Nephron progenitor cell (in vitro differentiated cells): ENCODE measurements around the gene ZDHHC8.
A peak's percentile ranks its signal among the peaks of the same experiment; 100 is the strongest.

ENCODE experiments used
- DNase-seq: peaks from one replicate; pipeline ENCODE4 v3.0.0; 2021
- H3K27ac Mint-ChIP-seq: 2 replicates; pipeline ENCODE4 v1.8.0; 2021; ENCODE audit warnings: mild to moderate bottlenecking, moderate library complexity, mixed read lengths
- H3K27me3 Mint-ChIP-seq: 2 replicates; pipeline ENCODE4 v1.8.0; 2021; ENCODE audit warnings: mild to moderate bottlenecking, low read depth, mixed read lengths; ENCODE audit not compliant: poor library complexity
- H3K36me3 Mint-ChIP-seq: 2 replicates; pipeline ENCODE4 v1.8.0; 2021; ENCODE audit warnings: low read depth, mixed read lengths
- H3K4me1 Mint-ChIP-seq: 2 replicates; pipeline ENCODE4 v1.8.0; 2021; ENCODE audit warnings: mixed read lengths
- H3K4me3 Mint-ChIP-seq: 2 replicates; pipeline ENCODE4 v1.8.0; 2021; ENCODE audit warnings: mild to moderate bottlenecking, moderate library complexity, mixed read lengths
- H3K9me3 Mint-ChIP-seq: 2 replicates; pipeline ENCODE4 v1.8.0; 2021; ENCODE audit warnings: mild to moderate bottlenecking, moderate library complexity, mixed read lengths
- CTCF ChIP-seq: fragments of 200-600 bp; sonication (generic); IDR thresholded peaks from 2 replicates; pipeline ENCODE4 v1.5.0; 2021; ENCODE audit warnings: antibody characterized with exemption

Gene ZDHHC8

GRCh38 chr22:20125201-20126174 lies 6.1 kb upstream of the ZDHHC8 start:
- H3K36me3 Mint-ChIP-seq, result peaks cover 44% of the 10 kb centered on the region
- no peak for DNase-seq
- no peak for TF ChIP-seq CTCF
- H3K27me3 Mint-ChIP-seq, result peaks cover 3% of the 10 kb centered on the region
- no peak overlapping the region for H3K4me3 Mint-ChIP-seq
- peak overlapping the region; percentile 84 for H3K27ac Mint-ChIP-seq
- H3K4me1 Mint-ChIP-seq, result peaks cover 13% of the 10 kb centered on the region
- no peaks in the 10 kb centered on the region for H3K9me3 Mint-ChIP-seq

GRCh38 chr22:20126284-20127029 lies 5.1 kb upstream of the ZDHHC8 start:
- Mint-ChIP-seq H3K9me3 (no peaks in the 10 kb centered on the region), H3K27me3 (peaks cover 3% of the 10 kb centered on the region), H3K4me3 (no peak overlapping the region), H3K36me3 (peaks cover 39% of the 10 kb centered on the region), H3K27ac (peak overlapping the region; percentile 93), H3K4me1 (peaks cover 8% of the 10 kb centered on the region)
- DNase-seq, result no peak
- no peak for TF ChIP-seq CTCF

GRCh38 chr22:20127318-20127868 lies 4.2 kb upstream of the ZDHHC8 start:
- H3K27me3 Mint-ChIP-seq, result peaks cover 3% of the 10 kb centered on the region
- H3K27ac Mint-ChIP-seq, result peak overlapping the region; percentile 93
- no peak for DNase-seq
- no peak for TF ChIP-seq CTCF
- peaks cover 29% of the 10 kb centered on the region for H3K36me3 Mint-ChIP-seq
- no peaks in the 10 kb centered on the region for H3K9me3 Mint-ChIP-seq
- no peaks in the 10 kb centered on the region for H3K4me1 Mint-ChIP-seq
- no peak overlapping the region for H3K4me3 Mint-ChIP-seq

- Mint-ChIP-seq H3K27me3 (peaks cover 4% of the 10 kb centered on the region), H3K27ac (peak overlapping the region; percentile 93), H3K36me3 (peaks cover 29% of the 10 kb centered on the region), H3K9me3 (no peaks in the 10 kb centered on the region), H3K4me1 (peaks cover 3% of the 10 kb centered on the region), H3K4me3 (no peak overlapping the region)
- no peak for DNase-seq
- no peak for TF ChIP-seq CTCF
These were observed 3.6 kb upstream of the ZDHHC8 start for GRCh38 chr22:20127869-20128618.

GRCh38 chr22:20128619-20128901 lies 3.0 kb upstream of the ZDHHC8 start:
- peaks cover 8% of the 10 kb centered on the region for H3K4me1 Mint-ChIP-seq
- DNase-seq, result no peak
- peak overlapping the region; percentile 93 for H3K27ac Mint-ChIP-seq
- H3K4me3 Mint-ChIP-seq, result no peak overlapping the region
- TF ChIP-seq CTCF, result no peak
- peaks cover 29% of the 10 kb centered on the region for H3K36me3 Mint-ChIP-seq
- peaks cover 5% of the 10 kb centered on the region for H3K27me3 Mint-ChIP-seq
- H3K9me3 Mint-ChIP-seq, result no peaks in the 10 kb centered on the region
